ENCODE data around the gene ZNF212. TPM values are rescaled to one million over a fixed set of nuclear protein-coding genes. Genes with fewer than 3 reads are reported as not detected.

The ZNF212 gene
- total RNA-seq: 4.8 TPM
- long read RNA-seq, partial matches to known transcripts: 1 of 2 reads
- long read RNA-seq, other reads (novel, unspliced or antisense): 1 of 2 reads

- ATAC-seq (peak; percentile 100), DNase-seq (ENCODE audit: missing footprints) (peak; percentile 96)
- intact Hi-C loops (cut with DNase I): loop anchor here (5.0 kb wide), 1 partner anchor 42 kb away; the partner anchor contains the start of gene ZNF282
Observed at GRCh38 chr7:149239345-149240143, at the start of gene ZNF212. Gene ZNF212, plus strand, starts transcription at chr7:149239651. Its CDS starts 128 bp downstream, at chr7:149239779.

GRCh38 chr7:149191851-149192250, 47.6 kb upstream of the ZNF212 start:
- intact Hi-C loops (cut with DNase I): no loop called here
- no peak for DNase-seq (ENCODE audit: missing footprints)
- ATAC-seq: no peak

GRCh38 chr7:149194799-149195179, 44.7 kb upstream of the ZNF212 start:
- ATAC-seq (no peak), DNase-seq (ENCODE audit: missing footprints) (no peak)
- intact Hi-C loops (cut with DNase I): loop anchor here (5.0 kb wide), 2 partner anchors 43 to 47 kb away; partner anchors contain the start of genes ZNF212 and ZNF398

- intact Hi-C loops (cut with DNase I): loop anchor here (5.0 kb wide), 2 partner anchors 42 to 48 kb away; partner anchors contain the start of genes ZNF212 and ZNF398
- DNase-seq (ENCODE audit: missing footprints) (peak; percentile 94), ATAC-seq (peak; percentile 98)
Observed at GRCh38 chr7:149195180-149196150, 44.0 kb upstream of the ZNF212 start, which contains the start of gene ZNF282. Gene ZNF282, plus strand, starts transcription at chr7:149195546. Its CDS starts 44 bp downstream, at chr7:149195590.

- intact Hi-C loops (cut with DNase I): loop anchor here (5.0 kb wide), 2 partner anchors 41 to 49 kb away; partner anchors contain the start of genes ZNF212 and ZNF398
- no peak for DNase-seq (ENCODE audit: missing footprints)
- ATAC-seq: no peak
Observed at GRCh38 chr7:149196151-149196704, 43.2 kb upstream of the ZNF212 start.

GRCh38 chr7:149196705-149197171, 42.7 kb upstream of the ZNF212 start:
- intact Hi-C loops (cut with DNase I): loop anchor here (5.0 kb wide), 2 partner anchors 41 to 49 kb away; partner anchors contain the start of genes ZNF212 and ZNF398
- no peak for ATAC-seq

GRCh38 chr7:149197675-149198074, 41.8 kb upstream of the ZNF212 start:
- ATAC-seq: no peak
- intact Hi-C loops (cut with DNase I): loop anchor here (5.0 kb wide), 2 partner anchors 40 to 50 kb away; partner anchors contain the start of genes ZNF212 and ZNF398
- no peak for DNase-seq (ENCODE audit: missing footprints)

More at GRCh38 chr7:149196705-149197171, 42.7 kb upstream of the ZNF212 start:
- DNase-seq (ENCODE audit: missing footprints): no peak

- DNase-seq (ENCODE audit: missing footprints): no peak
- intact Hi-C loops (cut with DNase I): loop anchor here (5.0 kb wide), 2 partner anchors 39 to 51 kb away; partner anchors contain the start of genes ZNF212 and ZNF398
- no peak for ATAC-seq
Observed at GRCh38 chr7:149198161-149198816, 41.2 kb upstream of the ZNF212 start.

- DNase-seq (ENCODE audit: missing footprints): no peak
- intact Hi-C loops (cut with DNase I): loop anchor here (5.0 kb wide), 2 partner anchors 38 to 52 kb away; partner anchors contain the start of genes ZNF212 and ZNF398
- no peak for ATAC-seq
Observed at GRCh38 chr7:149199234-149199995, 40.0 kb upstream of the ZNF212 start.

- ATAC-seq (peak; percentile 80), DNase-seq (ENCODE audit: missing footprints) (no peak)
Observed at GRCh38 chr7:149202831-149203231, 36.6 kb upstream of the ZNF212 start.

GRCh38 chr7:149205690-149206381, 33.6 kb upstream of the ZNF212 start:
- ATAC-seq: no peak
- DNase-seq (ENCODE audit: missing footprints): no peak
- intact Hi-C loops (cut with DNase I): no loop called here

More at GRCh38 chr7:149202831-149203231, 36.6 kb upstream of the ZNF212 start:
- intact Hi-C loops (cut with DNase I): no loop called here

- ATAC-seq (no peak), DNase-seq (ENCODE audit: missing footprints) (no peak)
- intact Hi-C loops (cut with DNase I): no loop called here
Observed at GRCh38 chr7:149207324-149208035, 32.0 kb upstream of the ZNF212 start.

- ATAC-seq (no peak), DNase-seq (ENCODE audit: missing footprints) (no peak)
- intact Hi-C loops (cut with DNase I): no loop called here
Observed at GRCh38 chr7:149209518-149210269, 29.8 kb upstream of the ZNF212 start.

- ATAC-seq (peak; percentile 62), DNase-seq (ENCODE audit: missing footprints) (no peak)
- intact Hi-C loops (cut with DNase I): no loop called here
Observed at GRCh38 chr7:149210551-149210950, 28.9 kb upstream of the ZNF212 start.

Measured in Right ventricle myocardium inferior (tissue), 1 donor.